Fibroblast of peridontal ligament (primary cell): ENCODE results near the gene CPNE2.

Experiments
- DNase-seq: peaks from one replicate; pipeline ENCODE4 v3.0.0-alpha.2; 2010; ENCODE audit errors: extremely low read depth

CPNE2 gene

DNA sequence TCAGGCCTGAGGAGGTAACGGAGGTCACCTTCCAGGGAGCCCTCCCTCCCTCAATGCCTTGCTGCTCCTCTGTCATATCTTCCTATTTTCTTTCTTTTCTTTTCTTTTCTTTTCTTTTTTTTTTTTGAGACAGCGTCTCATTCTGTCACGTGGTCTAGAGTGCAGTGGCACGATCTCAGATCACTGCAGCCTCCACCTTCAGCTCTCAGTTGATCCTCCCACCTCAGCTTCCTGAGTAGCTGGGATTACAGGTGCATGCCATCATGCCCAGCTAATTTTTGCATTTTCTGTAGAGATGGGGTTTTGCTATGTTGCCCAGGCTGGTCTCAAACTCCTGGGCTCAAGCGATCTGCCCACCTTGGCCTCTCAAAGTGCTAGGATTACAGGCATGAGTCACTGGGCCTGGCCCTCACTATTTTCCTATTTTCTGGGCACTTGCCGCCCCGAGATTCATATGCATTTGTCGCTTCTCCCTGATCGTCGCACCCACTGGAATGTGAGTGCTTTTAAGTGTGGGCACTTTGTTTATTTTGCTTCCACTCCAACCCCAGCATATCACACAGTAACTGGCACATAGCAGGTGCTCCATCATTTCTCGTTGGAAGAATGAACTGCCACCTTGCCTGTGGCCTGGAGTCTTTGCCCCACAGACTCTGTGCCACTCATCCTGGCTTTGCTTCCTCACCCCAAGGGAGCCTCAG is 31.7 kb downstream of the CPNE2 start:
- DNase-seq, result no peak

DNA sequence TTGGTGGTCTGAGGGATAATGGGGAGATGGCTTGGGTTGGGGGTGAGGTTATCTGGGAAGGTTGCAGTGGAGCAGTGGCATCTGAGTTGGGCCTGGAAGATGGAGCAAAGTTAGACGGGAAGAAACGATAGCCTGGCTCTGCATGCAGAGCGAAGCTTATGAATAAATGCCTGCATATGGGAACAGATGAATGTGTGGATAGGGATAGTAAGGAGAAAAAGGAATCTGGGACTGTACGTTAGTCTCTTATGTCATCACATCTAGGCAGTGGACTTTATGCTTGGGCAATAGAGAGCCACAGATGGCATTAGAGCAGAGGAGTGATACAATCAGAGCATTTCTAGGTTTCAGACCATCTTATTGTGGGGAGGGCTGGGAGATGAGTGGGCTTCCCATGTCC is 33.0 kb downstream of the CPNE2 start:
- no peak for DNase-seq

DNA sequence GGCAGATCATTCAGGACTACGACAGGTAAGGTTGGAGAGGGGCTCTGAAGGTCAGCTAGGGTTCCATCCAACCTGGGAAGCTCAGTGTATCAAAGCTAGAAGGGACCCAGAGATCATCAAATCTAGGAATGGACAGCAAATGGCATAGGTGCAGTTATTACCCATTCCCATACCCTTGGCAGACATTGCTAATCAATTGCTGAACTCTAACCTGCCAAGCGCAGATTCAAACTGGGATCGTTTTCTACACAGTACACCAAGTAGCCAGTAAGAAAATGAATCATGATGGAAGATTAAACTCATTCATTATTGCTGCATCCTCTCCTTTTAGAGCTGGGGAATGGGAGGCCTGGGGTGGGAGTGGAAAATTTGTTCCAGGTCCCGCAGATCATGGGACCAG is 33.6 kb downstream of the CPNE2 start:
- no peak for DNase-seq

- no peak for DNase-seq
These were observed 34.0 kb downstream of the CPNE2 start for GRCh38 chr16:57126411-57126810.

- DNase-seq, result no peak
These were observed 34.8 kb downstream of the CPNE2 start for GRCh38 chr16:57127037-57127763.

GRCh38 chr16:57127836-57128235 is 35.5 kb downstream of the CPNE2 start:
- no peak for DNase-seq

- no peak for DNase-seq
These were observed 36.5 kb downstream of the CPNE2 start for GRCh38 chr16:57128771-57129389.

GRCh38 chr16:57130950-57131321 is 38.6 kb downstream of the CPNE2 start:
- DNase-seq, result no peak

DNA sequence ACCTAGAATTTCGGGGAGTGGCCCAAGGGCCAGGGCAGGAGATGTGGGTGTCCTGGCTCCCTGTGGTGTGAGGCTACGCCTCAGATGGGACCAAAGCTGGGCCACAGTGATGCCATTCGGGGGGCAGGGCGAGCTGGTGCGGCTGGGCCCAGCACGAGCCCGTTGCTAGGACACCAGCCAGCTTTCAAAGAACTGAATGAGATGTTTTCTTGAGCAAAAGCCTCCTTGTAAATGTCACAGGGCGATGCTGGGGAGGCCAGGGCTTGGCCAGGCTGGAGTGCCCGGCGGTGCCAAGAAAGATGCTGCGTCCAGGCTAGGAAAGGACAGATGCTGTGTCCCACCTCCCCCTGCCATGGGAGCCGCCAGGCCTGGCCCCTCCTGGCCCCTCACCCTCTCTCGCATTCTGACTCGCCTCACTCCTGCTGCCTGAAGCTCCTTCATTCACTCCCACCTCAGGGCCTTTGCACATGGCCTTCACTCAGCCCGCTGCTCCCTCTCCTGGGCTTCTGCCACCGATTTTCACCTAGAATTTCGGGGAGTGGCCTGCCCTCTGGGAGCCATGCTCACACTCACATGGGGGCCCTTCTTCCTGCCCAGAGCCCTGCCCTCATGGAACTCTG is 39.1 kb downstream of the CPNE2 start:
- DNase-seq, result no peak

DNA sequence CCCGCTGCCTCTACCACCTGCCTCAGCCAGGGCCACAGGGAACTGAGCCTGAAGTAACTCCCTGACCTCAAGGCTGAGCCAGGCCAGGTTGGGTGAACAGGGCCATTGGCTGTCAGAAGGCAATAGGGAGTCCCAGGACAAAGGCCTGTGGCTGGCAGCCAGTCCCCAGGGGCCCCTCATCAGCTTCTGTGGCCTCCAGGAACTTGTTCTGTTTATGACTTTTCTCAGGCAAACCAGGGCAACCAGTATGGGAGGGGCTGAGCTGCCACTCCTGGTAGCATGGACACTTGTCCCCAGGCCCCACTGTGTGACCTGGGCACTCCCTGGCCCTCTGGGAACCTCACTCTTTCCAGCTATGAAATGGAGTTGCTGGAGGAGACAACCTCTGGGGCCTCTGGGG is 40.1 kb downstream of the CPNE2 start:
- DNase-seq, result no peak

GRCh38 chr16:57133031-57133430 is 40.6 kb downstream of the CPNE2 start:
- DNase-seq, result no peak

GRCh38 chr16:57133886-57134285 is 41.5 kb downstream of the CPNE2 start:
- DNase-seq, result no peak

- DNase-seq, result no peak
These were observed 42.6 kb downstream of the CPNE2 start for GRCh38 chr16:57134982-57135381.

- no peak for DNase-seq
These were observed 44.7 kb downstream of the CPNE2 start for GRCh38 chr16:57137043-57137442.

GRCh38 chr16:57137566-57138273 is 45.3 kb downstream of the CPNE2 start:
- no peak for DNase-seq

DNA sequence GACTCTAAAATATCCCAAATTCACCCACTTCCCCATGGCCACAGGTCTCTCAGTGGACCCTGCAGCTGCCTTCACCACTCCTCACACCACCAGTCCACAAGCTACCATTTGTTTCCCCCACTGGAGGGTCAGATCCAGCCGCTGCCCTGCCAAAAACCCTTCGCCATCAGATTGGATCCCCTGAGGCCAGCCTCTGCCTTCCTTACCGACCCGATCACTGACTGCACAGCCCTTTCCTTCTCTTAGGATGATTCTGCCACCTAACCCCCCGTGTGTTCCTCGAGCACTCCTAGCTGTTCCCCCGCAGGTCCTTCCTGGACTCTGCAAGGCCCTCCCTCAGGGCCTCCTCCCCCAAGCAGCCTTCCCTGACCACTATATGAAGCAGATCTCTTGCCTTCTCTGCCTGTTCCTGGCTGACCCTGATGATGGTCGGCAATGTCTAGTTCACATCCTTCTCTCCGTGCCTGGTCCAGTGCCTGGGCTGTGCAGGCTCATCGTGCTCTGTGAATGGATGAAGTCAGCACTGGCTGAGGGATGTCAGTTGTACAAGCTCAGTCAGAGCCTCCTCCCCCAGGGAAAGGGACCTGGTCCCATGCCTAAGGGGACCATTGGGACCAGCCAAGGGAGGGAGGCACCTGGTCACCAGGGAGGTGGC is 46.0 kb downstream of the CPNE2 start:
- DNase-seq, result no peak

DNA sequence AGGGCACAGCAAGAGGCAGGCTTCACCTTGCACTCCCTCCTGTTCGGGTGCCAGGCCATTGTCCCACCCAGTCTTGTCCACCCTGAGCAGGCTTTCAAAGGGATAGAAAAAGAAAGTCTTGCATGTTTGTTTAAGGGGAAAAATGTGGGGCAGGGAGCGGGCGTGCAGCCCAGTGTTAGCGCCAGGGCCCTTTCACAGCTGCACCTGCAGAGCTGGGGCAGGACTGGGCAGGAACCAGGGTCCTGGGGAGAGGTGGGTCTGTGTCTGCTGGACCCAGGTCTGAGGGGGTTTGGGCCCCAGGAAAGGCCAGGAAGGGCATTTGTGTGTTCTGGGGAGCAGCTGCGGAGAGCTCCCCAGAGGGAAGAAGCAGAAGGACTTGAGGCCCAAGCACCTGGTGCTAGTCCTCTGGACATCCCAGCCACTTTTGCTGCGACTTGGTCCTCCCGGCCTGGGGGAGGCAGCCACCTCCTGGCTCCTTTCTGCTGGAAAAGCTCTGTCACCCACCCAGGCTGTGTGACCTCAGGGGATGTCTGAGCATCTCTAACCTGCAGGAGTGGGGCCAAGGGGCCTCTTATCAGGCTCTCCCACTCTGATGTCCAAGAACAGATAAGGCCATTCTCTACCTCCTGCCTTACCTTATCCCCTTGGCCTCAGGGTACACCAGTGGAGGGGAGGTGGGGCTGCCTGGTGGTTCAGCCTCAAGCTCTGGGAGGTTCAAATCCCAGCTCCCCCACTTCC is 48.7 kb downstream of the CPNE2 start:
- no peak for DNase-seq

DNA sequence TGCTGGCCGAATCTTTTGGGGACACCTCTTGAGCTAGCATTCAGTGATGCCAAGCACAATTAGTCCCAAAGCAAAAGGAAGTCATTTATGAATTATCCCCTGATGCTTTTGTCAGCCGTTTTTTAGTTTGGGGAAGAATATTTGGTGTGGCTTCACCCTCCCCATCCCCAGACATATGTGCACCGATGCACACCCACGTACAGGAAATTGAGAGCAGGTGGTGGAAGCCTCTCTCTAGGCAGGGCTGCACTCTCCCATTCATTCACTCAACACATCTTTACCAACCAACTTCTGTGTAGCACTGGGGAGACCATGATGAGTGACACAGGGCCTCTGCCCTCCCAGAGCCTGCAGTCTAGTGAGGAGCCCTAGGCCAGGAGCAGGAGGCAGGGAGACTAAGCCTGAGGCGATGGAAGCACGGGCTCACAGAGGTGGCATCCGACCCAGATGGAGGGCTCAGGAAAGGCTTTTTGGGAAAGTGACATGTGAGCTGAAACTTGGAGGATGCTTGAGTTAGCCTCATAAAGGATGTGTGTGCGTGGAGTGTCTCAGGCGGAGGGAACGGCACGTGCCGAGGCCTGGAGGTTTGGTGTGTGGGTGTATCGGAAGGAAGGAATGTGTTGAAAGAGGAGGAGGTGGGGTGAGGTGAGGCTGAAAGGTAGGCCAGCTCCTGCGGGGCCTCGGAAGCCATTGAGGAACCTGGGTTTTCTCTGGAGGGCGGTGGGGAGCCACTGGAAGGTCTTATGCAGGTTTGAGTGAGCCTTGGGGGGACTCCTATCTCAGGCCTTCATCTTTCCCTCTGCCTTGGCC is 49.6 kb downstream of the CPNE2 start:
- DNase-seq, result no peak

- DNase-seq, result no peak
These were observed 51.0 kb downstream of the CPNE2 start for GRCh38 chr16:57143149-57143921.
